ENCODE measurements around the gene PTPMT1.

GRCh38 chr11:47529951-47530350 is 35.4 kb upstream of the PTPMT1 start:
- TF ChIP-seq CTCF (IDR thresholded peaks at IDR 0.05): no peak
- no peak for TF ChIP-seq RFX5 (IDR thresholded peaks at IDR 0.05)
- TF ChIP-seq HMGXB4 (CRISPR knock-in tag; IDR thresholded peaks at IDR 0.05; ENCODE audit: borderline replicate concordance): no peak
- TF ChIP-seq RAD21 (conservative IDR thresholded peaks at IDR 0.05 in 1 of 2, IDR thresholded peaks at IDR 0.05 in 1 of 2): no peak
- no peak for TF ChIP-seq MAFK (IDR thresholded peaks at IDR 0.05; ENCODE audit: partially characterized antibody)
- no peak for TF ChIP-seq ELK1 (IDR thresholded peaks at IDR 0.05; ENCODE audit: low read depth, low read length)
- no peak for TF ChIP-seq KDM1A (IDR thresholded peaks at IDR 0.05; ENCODE audit: low read depth)
- no peak for TF ChIP-seq POLR2A (IDR thresholded peaks at IDR 0.05; ENCODE audit: low read length)
- no peak for TF ChIP-seq MYC (IDR thresholded peaks at IDR 0.05; ENCODE audit: borderline replicate concordance, low read length)

All from A549 (cell line).